HG02884 (cell line): ENCODE data around the gene CLEC10A.

Experiments
- ATAC-seq: cut with Tn5 transposase; IDR thresholded peaks from one replicate; pipeline ENCODE4 v1.9.1; 2021; ENCODE audit warnings: mild to moderate bottlenecking, moderate library complexity; ENCODE audit not compliant: unreplicated experiment

The CLEC10A gene

GRCh38 chr17:7042501-7043181 is 37.4 kb downstream of the CLEC10A start:
- ATAC-seq = no peak

GRCh38 chr17:7041607-7042500 is 38.2 kb downstream of the CLEC10A start:
- no peak for ATAC-seq

GRCh38 chr17:7039832-7040231 is 40.2 kb downstream of the CLEC10A start:
- no peak for ATAC-seq

GRCh38 chr17:7038025-7038862 is 41.8 kb downstream of the CLEC10A start:
- no peak for ATAC-seq

GRCh38 chr17:7035591-7036368 is 44.3 kb downstream of the CLEC10A start, which contains the start of gene SLC16A13:
Gene SLC16A13 (plus strand): TSS chr17:7036015. CDS start chr17:7036383, 368 bp downstream.
- peak; percentile 82 for ATAC-seq

GRCh38 chr17:7034955-7035590 is 45.0 kb downstream of the CLEC10A start:
- peak; percentile 29 for ATAC-seq

- ATAC-seq = no peak
Observed at GRCh38 chr17:7029659-7030058, 50.4 kb downstream of the CLEC10A start.

GRCh38 chr17:7029096-7029495 is 51.0 kb downstream of the CLEC10A start:
- ATAC-seq = no peak

GRCh38 chr17:7027335-7027734 is 52.7 kb downstream of the CLEC10A start:
- no peak for ATAC-seq

GRCh38 chr17:7026471-7027115 is 53.5 kb downstream of the CLEC10A start:
- no peak for ATAC-seq

- ATAC-seq = no peak
Observed at GRCh38 chr17:7025245-7025644, 54.8 kb downstream of the CLEC10A start.
